HG03095 (cell line): ENCODE data around the gene LRP5.
A peak's percentile ranks its signal among the peaks of the same experiment; 100 is the strongest.

Source experiments
- ATAC-seq: cut with Tn5 transposase; IDR thresholded peaks from one replicate; pipeline ENCODE4 v1.9.1; 2021; ENCODE audit warnings: moderate library complexity; ENCODE audit not compliant: unreplicated experiment

Gene LRP5

GRCh38 chr11:68369756-68370155, 57.4 kb downstream of the LRP5 start:
- ATAC-seq: no peak

- peak; percentile 67 for ATAC-seq
Observed at GRCh38 chr11:68370211-68371111, 58.1 kb downstream of the LRP5 start.

- no peak for ATAC-seq
Observed at GRCh38 chr11:68371171-68372041, 59.0 kb downstream of the LRP5 start.

DNA sequence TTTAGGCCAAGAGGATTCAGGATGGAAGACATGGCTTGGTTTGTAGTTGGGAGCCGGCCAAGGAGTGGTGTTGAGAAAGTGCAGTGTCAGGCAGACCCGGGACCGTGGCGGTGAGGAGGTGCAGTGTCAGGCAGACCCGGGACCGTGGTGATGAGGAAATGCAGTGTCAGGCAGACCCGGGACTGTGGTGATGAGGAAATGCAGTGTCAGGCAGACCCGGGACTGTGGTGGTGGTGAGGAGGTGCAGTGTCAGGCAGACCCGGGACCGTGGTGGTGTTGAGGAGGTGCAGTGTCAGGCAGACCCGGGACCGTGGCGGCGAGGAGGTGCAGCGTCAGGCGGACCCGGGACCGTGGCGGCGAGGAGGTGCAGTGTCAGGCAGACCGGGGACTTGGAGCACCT, 59.7 kb downstream of the LRP5 start:
- ATAC-seq: no peak

GRCh38 chr11:68372625-68373024, 60.2 kb downstream of the LRP5 start:
- ATAC-seq: no peak

- no peak for ATAC-seq
Observed at GRCh38 chr11:68373189-68373814, 60.9 kb downstream of the LRP5 start.

DNA sequence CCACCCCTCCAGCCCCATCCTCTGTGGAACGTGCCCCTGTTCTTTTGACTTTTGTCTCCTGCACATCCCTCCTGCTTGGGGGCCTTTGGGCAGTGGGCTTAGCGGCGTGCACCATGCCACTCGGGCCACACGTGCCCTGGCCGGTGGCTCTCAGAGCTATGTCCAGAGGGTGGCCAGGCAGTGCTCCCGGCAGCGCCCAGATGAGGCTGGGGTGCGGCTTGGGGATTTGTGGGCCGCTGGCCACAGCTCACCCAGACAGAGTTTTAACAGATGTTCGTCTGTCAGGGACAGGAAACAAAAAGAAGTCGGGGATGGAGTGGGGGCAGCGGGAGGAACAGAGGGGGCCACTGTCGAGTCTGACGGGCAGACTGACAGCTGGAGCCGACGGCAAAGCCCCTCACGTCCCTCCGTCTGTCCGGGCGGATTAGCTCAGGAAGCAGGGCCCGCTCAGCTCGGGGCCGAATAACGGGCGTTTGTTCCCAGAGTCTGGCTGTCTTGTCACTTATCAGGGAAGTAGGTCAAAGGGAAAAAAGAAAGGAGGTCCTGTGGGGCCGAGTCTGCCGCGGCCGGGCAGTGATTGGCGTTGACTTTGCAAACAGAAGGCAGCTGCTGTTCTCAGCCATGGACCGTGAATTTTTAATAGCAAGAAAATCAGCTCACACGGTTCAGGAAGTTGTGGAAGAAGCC, 61.6 kb downstream of the LRP5 start:
- no peak for ATAC-seq

- ATAC-seq: no peak
Observed at GRCh38 chr11:68374531-68374930, 62.1 kb downstream of the LRP5 start.

GRCh38 chr11:68375337-68375736, 62.9 kb downstream of the LRP5 start:
- no peak for ATAC-seq

GRCh38 chr11:68375766-68376165, 63.4 kb downstream of the LRP5 start:
- no peak for ATAC-seq

DNA sequence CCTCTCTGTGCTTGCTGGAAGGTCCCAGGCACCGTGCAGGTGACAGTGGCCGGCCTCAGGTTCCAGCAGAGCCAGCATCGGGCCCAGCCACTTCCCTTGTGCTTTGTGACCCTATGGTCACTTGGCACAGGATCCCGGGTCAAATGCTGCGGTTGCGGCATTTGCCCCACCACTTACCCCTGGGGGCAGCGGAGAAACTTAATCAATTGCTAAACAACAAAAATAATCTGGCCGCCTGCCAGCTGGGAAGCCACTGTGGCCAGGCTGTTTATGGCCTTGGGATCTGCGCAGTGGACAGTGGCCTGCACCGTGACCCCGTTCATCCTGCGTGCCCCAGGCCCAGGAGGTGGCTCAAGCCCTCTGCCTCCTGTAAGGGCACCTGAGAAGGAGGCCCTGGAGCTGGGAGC, 65.0 kb downstream of the LRP5 start:
- ATAC-seq: no peak

GRCh38 chr11:68379206-68379605, 66.8 kb downstream of the LRP5 start:
- ATAC-seq: no peak

DNA sequence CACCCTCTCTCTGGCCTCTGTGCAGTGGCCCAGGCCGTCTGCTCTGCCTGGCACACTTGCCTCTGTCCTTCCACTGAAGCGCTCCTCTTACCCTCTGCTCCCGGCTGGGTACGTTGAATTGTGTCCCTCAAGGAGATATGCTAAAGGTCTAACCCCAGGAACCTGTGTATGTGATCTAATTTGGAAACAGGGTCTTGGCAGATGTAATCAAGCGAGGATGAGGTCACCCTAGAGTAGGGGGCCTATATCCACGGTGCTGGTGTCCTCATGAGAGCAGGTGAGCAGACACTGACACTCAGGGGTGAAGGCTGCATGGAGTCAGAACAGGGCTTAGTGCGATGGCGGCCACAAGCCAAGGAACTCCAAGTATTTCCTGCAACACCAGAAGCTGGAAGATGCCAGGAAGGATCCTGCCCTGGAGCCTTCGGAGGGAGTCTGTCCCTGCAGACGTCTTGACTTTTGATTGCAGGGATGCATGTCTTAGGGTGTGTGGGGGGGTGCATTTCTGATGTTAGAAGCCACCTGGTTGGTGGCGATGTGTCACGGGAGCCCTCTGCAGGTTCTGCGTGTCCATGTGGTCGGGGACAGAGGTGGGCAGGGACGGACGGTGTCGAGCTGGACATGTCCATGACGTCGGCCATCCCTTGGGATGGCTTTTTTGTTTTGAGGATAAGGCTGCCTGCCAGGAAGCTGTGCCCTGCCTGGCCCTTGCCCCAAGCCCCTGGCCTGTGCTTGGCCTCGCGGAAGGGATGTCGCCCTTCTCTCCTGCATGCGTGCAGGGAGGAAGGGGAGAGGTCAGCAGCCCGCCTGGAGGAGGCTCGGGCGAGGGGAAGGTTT, 68.6 kb downstream of the LRP5 start:
- ATAC-seq: no peak

GRCh38 chr11:68381716-68382115, 69.3 kb downstream of the LRP5 start:
- ATAC-seq: no peak

GRCh38 chr11:68382358-68382998, 70.1 kb downstream of the LRP5 start:
- no peak for ATAC-seq

GRCh38 chr11:68383976-68384501, 71.6 kb downstream of the LRP5 start:
- no peak for ATAC-seq

- ATAC-seq: no peak
Observed at GRCh38 chr11:68384530-68385081, 72.2 kb downstream of the LRP5 start.

DNA sequence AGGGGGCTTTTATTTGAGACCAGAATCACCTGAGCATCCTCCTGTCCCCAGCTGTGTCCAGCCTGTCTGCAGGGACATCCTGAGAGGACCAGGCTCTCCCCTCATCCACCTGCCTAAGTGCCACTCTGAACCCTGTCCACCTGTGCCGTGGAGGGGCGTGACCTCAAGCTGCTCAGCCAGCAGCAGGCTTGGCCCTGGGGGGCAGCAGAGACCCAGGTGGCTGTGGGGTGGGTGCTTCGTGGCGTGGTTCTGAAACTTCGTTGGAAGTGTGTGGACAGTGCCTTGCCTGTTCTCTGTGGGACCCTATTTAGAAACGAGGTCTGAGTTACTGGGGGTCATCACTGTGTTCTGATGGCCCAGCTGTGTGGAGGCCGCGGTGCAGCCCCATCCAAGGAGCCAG, 72.7 kb downstream of the LRP5 start:
- no peak for ATAC-seq
